Activated T-cell treated with anti-CD3 and anti-CD28 coated beads, Interleukin-2, amount 50 U/mL, for 24 hours (primary cell): Measurements from ENCODE around the gene C6orf136.
A peak's percentile ranks its signal among the peaks of the same experiment; 100 is the strongest.

Experiments used
- DNase-seq: peaks from one replicate; pipeline ENCODE4 v3.0.0-alpha.2; 2020
- H3K27ac Mint-ChIP-seq: 2 replicates; pipeline ENCODE4 v1.8.0; 2020; ENCODE audit warnings: mild to moderate bottlenecking, mixed read lengths
- H3K27me3 Mint-ChIP-seq: 2 replicates; pipeline ENCODE4 v1.8.0; 2020; ENCODE audit warnings: mixed read lengths
- H3K36me3 Mint-ChIP-seq: 2 replicates; pipeline ENCODE4 v1.8.0; 2020; ENCODE audit warnings: low read depth, mixed read lengths
- H3K4me1 Mint-ChIP-seq: 2 replicates; pipeline ENCODE4 v1.8.0; 2020; ENCODE audit warnings: low read depth, mixed read lengths
- H3K4me3 Mint-ChIP-seq: 2 replicates; pipeline ENCODE4 v1.8.0; 2020; ENCODE audit warnings: mild to moderate bottlenecking, moderate library complexity, mixed read lengths
- H3K9me3 Mint-ChIP-seq: 2 replicates; pipeline ENCODE4 v1.8.0; 2020; ENCODE audit warnings: mixed read lengths

Gene C6orf136

DNA sequence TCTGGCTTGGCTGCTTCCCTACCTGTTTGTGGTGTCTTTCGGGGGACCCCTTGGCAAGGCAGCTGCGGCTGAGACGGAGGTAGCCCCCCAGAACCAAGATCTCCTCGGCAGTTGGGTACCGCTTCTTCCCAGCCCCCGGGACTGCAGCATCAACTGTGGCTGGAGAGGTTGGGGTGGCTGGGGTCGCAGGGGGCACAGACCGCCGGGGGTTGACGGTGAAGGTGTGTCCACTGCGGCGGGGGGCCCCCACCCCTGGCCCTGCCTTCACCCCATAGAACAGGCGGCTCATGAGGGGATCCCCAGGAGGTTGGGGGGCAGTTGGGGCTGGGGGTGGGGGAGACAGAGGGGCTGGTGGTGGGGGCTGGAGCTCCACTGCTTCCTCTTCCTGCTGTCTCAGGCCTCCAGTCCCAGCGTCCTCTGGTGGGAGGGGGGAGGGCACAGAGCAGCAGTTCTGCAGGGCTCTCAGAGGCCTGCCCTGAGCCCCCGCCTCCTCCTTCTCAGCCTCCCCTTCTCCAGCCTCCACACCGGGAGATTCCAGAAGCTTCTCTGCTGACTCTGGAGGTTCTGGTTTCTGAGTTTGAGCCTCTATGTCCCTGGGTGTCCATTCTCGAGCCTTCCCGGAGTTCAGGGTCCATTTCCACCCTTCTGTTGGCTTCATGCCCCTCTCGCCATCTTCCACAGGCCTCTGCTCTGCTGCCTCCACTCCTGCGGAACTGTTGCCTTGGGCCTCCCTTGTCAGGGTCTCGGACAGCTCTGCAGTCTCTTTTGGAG lies 37.6 kb downstream of the C6orf136 start:
- peak; percentile 68 for DNase-seq
- peaks cover 38% of the 10 kb centered on the region for H3K4me1 Mint-ChIP-seq
- H3K4me3 Mint-ChIP-seq: peak overlapping the region; percentile 94
- peaks cover 83% of the 10 kb centered on the region for H3K36me3 Mint-ChIP-seq
- no peaks in the 10 kb centered on the region for H3K27me3 Mint-ChIP-seq
- peak overlapping the region; percentile 99 for H3K27ac Mint-ChIP-seq
- H3K9me3 Mint-ChIP-seq: no peaks in the 10 kb centered on the region

DNA sequence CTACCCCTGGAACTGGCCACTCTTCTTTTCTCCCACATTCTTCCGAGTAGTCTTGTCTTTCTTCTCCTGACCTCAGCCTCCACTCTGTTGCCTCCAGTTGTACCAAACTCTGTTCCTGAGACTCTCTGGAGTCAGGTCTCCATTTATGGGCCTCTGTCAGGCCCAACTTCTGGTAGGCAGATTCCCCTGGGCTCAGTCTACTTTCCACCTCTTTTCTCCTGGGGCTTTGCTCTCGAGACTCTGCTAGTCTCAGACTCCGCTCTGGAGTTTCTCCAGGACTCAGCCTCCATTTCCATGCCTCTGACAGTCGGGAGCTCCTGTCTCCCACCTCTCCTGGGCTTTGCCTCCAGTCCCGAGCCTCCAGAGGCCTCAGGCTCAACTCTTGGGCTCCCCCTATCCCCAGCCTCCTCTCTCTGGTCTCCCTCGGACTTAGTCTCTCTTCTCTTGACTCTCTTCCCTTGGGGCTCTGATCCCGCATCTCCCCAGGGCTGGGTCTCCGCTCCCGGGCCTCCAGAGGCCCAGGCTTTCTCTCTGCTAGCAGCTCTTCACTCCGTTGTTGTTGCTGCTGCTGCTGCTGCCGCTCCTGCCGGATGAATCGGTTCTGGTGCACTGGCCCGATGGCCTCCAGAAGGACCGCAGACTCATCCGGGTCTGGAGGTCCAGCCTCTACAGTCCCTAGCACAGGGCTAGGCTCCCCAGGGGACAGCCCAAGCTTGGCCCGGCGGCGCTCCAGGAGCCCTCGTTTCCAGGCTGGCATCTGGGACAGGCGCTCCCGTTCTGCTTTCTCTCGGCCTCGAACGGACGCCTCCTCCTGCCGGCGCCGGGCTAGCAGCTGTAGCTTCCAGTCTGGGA lies 38.5 kb downstream of the C6orf136 start:
- H3K9me3 Mint-ChIP-seq: no peaks in the 10 kb centered on the region
- DNase-seq: peak; percentile 63
- peaks cover 38% of the 10 kb centered on the region for H3K4me1 Mint-ChIP-seq
- peaks cover 77% of the 10 kb centered on the region for H3K36me3 Mint-ChIP-seq
- peak overlapping the region; percentile 94 for H3K4me3 Mint-ChIP-seq
- peak overlapping the region; percentile 99 for H3K27ac Mint-ChIP-seq
- H3K27me3 Mint-ChIP-seq: no peaks in the 10 kb centered on the region

DNA sequence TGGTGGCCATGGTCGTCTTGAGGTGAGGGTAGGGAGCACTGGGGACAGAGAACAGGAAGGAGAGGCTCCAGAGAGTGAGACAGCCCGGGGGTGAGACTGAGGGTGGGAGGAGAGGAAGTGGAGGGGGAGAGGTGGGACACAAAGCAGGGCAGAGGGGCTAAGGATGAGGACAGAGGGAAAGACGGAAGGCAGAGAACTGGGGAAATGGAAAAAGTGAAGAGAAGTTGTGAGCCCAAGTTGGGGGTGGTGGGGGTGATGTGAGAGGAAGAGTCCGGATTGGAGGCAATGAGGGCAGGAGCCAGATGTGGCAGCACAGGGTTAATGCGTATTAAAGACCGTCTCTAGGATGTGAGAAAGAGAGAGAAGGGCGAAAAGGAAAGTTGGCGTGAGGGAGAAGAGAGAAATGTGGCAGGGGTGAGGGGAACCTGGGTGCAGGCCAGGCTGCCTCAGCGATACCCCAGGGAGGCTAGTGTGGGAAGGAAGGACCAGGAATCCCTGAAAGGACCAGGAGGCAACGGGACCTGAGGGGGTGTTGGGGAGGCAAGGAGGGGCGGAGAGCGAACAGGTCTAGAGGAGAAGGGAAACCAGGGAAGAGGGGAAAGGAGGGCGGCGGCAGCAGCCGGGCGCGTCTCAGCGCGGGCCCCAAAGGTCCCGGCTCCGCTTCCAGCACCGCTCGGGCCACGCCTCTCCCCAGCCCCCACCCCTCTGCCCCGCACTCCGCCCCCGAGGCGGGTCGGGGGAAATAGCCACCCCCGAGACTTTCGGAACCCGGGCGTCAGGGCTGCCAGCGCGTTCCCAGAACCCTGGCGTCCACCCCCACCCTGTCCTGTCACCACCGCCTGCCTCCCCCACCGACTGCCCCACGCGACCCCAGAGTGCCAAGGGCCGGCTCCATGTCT lies 39.3 kb downstream of the C6orf136 start, which contains the start of gene PPP1R18:
TSS of gene PPP1R18 (minus strand) at position 637 of the 899 bp plus-strand sequence. CDS start at position 10, 627 bp downstream.
- Mint-ChIP-seq H3K4me3 (peak within 1 kb of the TSS; percentile 94), H3K27me3 (no peaks in the 10 kb centered on the region), H3K4me1 (peaks cover 39% of the 10 kb centered on the region), H3K27ac (peak within 1 kb of the TSS; percentile 99), H3K36me3 (peaks cover 71% of the 10 kb centered on the region), H3K9me3 (no peaks in the 10 kb centered on the region)
- DNase-seq: peak; percentile 89

GRCh38 chr6:30686908-30687658 lies 40.1 kb downstream of the C6orf136 start:
- no peaks in the 10 kb centered on the region for H3K9me3 Mint-ChIP-seq
- H3K36me3 Mint-ChIP-seq: peaks cover 63% of the 10 kb centered on the region
- H3K27ac Mint-ChIP-seq: peak overlapping the region; percentile 99
- peak; percentile 89 for DNase-seq
- peaks cover 44% of the 10 kb centered on the region for H3K4me1 Mint-ChIP-seq
- no peaks in the 10 kb centered on the region for H3K27me3 Mint-ChIP-seq
- H3K4me3 Mint-ChIP-seq: peak overlapping the region; percentile 94

GRCh38 chr6:30687659-30688431 lies 40.9 kb downstream of the C6orf136 start:
- DNase-seq: no peak
- Mint-ChIP-seq H3K36me3 (peaks cover 56% of the 10 kb centered on the region), H3K27me3 (no peaks in the 10 kb centered on the region), H3K27ac (peak overlapping the region; percentile 99), H3K4me1 (peaks cover 43% of the 10 kb centered on the region), H3K9me3 (no peaks in the 10 kb centered on the region), H3K4me3 (peak overlapping the region; percentile 94)

DNA sequence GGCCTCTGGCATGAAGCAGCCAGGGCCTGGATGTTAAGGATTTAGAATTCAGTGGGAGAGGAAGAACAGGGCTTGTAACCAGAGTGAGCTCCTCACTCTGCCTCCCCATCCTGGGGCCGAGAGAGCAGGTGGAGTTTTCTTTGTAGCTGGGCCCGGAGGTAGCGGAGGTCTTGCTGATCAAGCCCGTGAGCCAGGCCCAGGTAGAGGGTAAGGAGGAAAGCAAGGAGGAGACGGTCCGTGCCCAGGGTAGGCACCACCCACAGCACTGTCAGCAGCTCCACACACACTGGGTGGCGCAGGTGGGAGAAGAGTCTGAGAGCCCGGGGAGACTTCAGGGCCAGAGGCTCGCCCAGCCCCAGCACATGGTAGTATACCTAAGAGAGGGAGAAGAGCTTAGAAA lies 41.6 kb downstream of the C6orf136 start:
- Mint-ChIP-seq H3K4me1 (peaks cover 43% of the 10 kb centered on the region), H3K27ac (peak overlapping the region; percentile 99), H3K27me3 (no peaks in the 10 kb centered on the region), H3K4me3 (peak overlapping the region; percentile 94), H3K9me3 (no peaks in the 10 kb centered on the region), H3K36me3 (peaks cover 48% of the 10 kb centered on the region)
- DNase-seq: no peak

DNA sequence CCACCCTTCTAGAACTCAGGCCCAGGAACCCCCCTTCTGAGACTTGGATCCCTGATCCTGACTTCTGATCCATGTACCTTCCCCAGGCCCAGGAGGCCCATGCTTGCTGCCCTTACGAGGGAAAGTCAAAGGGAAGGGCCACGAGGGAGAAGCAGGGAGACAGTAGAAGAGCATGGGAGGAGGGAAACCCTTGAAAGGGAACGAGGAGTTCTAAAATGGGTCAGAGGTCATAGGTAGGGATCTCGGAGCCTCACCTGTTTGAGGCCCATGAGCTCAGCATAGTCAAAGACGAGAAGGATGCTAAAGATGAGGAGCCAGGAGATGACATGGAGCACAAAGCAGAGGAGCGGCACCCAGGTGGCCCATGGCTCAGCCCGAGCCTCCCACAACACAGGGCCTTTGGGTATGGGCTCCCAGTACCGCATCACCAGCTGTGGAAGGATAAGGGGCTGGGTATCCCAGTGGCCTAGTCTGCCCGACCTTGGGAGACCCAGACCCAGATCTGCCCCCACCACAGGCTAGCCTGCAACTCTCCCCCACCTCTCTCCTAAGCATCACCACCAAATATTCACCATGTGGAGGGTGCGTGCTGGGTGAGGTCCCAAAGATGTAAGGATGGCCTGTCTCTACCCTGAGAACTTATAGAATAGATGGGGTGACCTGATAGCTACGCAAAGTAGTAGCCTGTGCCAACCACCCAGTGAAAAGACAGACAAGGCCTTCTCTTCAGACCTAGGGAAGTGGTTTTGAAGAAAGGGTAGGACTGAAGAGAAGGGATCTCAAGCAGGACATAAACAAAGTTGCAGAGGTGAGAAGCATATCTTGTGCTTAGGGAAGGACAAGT lies 42.3 kb downstream of the C6orf136 start:
- peaks cover 43% of the 10 kb centered on the region for H3K4me1 Mint-ChIP-seq

DNA sequence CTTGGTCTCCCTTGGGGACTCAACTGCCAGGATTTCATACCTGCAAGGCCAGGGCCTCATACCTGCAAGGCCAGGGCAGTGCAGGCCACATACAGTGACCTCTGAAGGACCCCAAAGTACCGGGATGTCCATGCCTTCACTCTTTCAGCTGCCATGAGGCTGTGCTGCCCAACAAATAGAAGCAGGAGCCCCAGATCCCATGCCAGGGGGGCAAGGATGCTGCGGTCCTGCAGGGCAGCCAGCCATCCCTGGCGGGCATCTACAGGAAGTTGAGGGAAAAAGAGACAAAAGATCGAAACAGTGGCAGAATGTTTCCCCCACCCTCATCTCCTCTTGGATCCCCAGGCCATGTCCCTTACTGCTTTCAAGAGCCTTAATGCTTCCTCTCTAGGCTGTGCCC lies 43.1 kb downstream of the C6orf136 start:
- no peak for DNase-seq
- Mint-ChIP-seq H3K27me3 (no peaks in the 10 kb centered on the region), H3K36me3 (peaks cover 35% of the 10 kb centered on the region), H3K4me1 (peaks cover 43% of the 10 kb centered on the region), H3K4me3 (peak overlapping the region; percentile 92), H3K27ac (peak overlapping the region; percentile 93), H3K9me3 (no peaks in the 10 kb centered on the region)

More for the DNA sequence above, 42.3 kb downstream of the C6orf136 start:
- Mint-ChIP-seq H3K27me3 (no peaks in the 10 kb centered on the region), H3K27ac (peak overlapping the region; percentile 99), H3K36me3 (peaks cover 42% of the 10 kb centered on the region), H3K4me3 (peak overlapping the region; percentile 92), H3K9me3 (no peaks in the 10 kb centered on the region)
- no peak for DNase-seq

DNA sequence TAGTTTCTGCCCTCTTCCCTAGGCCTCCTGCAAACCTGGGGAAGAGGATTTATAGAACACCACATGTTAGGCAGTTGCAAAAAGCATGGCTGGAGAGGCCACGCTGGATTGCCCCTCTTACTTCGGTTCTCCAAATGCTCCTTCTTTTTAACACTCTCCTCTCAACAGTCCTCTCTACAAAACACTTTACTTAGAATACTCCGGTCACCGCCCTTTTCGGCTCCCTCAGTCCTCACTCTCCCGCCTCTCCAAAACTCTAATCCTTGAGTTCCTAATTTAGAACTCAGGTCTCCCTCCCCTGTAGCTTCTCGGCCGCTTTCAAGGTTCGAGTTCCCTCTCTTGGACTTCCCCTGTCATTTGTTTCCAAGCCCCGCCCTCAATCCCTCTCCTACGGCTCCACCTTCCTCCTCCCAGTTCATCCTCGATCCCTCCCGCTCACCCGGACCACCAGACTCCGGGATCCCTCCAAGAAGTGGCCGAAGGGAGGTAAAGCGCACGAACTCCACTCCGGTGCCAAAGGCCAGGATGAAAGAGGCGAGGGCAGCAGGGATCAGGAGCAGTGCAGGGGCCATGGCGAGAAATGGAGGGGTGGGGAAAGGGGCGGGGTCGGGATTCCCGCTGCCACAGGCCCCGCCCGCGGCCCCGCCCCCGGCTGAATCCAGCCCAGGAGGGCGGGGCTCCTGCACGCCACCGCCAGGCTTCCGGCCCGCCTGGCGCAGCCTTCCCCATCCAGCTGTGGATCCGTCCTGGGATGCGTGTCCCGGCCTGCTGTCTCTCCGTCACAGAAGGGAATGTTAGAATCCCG lies 43.7 kb downstream of the C6orf136 start, which contains the start of gene NRM:
TSS of gene NRM (minus strand) at position 582 of the 805 bp plus-strand sequence. CDS start at position 572, 10 bp downstream.
- H3K4me3 Mint-ChIP-seq: peak within 1 kb of the TSS; percentile 92
- peaks cover 29% of the 10 kb centered on the region for H3K36me3 Mint-ChIP-seq
- H3K9me3 Mint-ChIP-seq: no peaks in the 10 kb centered on the region
- H3K4me1 Mint-ChIP-seq: peaks cover 43% of the 10 kb centered on the region
- peak within 1 kb of the TSS; percentile 93 for H3K27ac Mint-ChIP-seq
- no peaks in the 10 kb centered on the region for H3K27me3 Mint-ChIP-seq
- peak; percentile 88 for DNase-seq

GRCh38 chr6:30691208-30691847 lies 44.4 kb downstream of the C6orf136 start:
- Mint-ChIP-seq H3K9me3 (no peaks in the 10 kb centered on the region), H3K27ac (peak overlapping the region; percentile 77), H3K27me3 (no peaks in the 10 kb centered on the region)

DNA sequence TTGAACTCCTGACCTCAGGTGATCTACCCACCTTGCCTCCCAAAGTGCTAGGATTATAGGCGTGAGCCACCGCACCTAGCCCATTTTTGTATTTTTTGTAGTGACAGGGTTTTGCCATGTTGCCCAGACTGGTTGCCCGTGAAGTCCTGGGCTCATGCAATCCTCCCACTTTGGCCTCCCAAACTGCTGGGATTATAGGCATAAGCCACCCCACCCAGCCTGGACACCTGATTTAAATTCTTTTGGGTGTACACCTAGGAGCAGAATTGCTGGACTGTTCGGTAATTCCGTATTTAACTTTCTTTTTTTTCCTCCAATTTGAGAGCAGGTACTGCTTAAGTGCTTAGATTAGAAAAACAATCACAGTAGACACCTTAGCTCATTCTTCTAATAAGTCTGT lies 49.5 kb downstream of the C6orf136 start:
- H3K4me1 Mint-ChIP-seq: peaks cover 5% of the 10 kb centered on the region
- H3K27ac Mint-ChIP-seq: no peak overlapping the region
- no peaks in the 10 kb centered on the region for H3K27me3 Mint-ChIP-seq
- peaks cover 15% of the 10 kb centered on the region for H3K36me3 Mint-ChIP-seq
- DNase-seq: no peak
- H3K4me3 Mint-ChIP-seq: no peak overlapping the region
- H3K9me3 Mint-ChIP-seq: no peaks in the 10 kb centered on the region

More at GRCh38 chr6:30691208-30691847, 44.4 kb downstream of the C6orf136 start:
- peaks cover 22% of the 10 kb centered on the region for H3K36me3 Mint-ChIP-seq
- H3K4me1 Mint-ChIP-seq: peaks cover 43% of the 10 kb centered on the region
- peak overlapping the region; percentile 92 for H3K4me3 Mint-ChIP-seq
- DNase-seq: no peak
